H9 (cell line): Measurements from ENCODE around the gene ACOT7. TPM values are rescaled to one million over a fixed set of nuclear protein-coding genes. Genes with fewer than 3 reads are reported as not detected.

Experiments
- DNase-seq: peaks from one replicate; pipeline ENCODE4 v3.0.0-alpha.2; 2017
- H2AFZ ChIP-seq: one replicate; pipeline ENCODE4 v1.6.1; 2013; ENCODE audit warnings: mild to moderate bottlenecking, low read length, control low read depth, moderate library complexity
- H2AK5ac ChIP-seq: 2 replicates; pipeline ENCODE4 v1.6.1; 2013; ENCODE audit warnings: low read length, control low read depth, mixed read lengths; ENCODE audit not compliant: insufficient read length
- H2BK120ac ChIP-seq: one replicate; pipeline ENCODE4 v1.6.1; 2013; ENCODE audit warnings: low read depth, mild to moderate bottlenecking, low read length, control low read depth, inconsistent platforms; ENCODE audit not compliant: poor library complexity, severe bottlenecking
- H2BK12ac ChIP-seq: 2 replicates; pipeline ENCODE4 v1.6.1; 2013; ENCODE audit warnings: low read length, control low read depth, mixed read lengths, low read depth; ENCODE audit not compliant: insufficient read length
- H2BK15ac ChIP-seq: 2 replicates; pipeline ENCODE4 v1.6.1; 2013; ENCODE audit warnings: low read depth, low read length, control low read depth
- H2BK20ac ChIP-seq: one replicate; pipeline ENCODE4 v1.6.1; 2013; ENCODE audit warnings: low read depth, mild to moderate bottlenecking, low read length, control low read depth, inconsistent platforms; ENCODE audit not compliant: poor library complexity, severe bottlenecking
- H2BK5ac ChIP-seq: 2 replicates; pipeline ENCODE4 v1.6.1; 2013; ENCODE audit warnings: low read length, control low read depth, mixed read lengths; ENCODE audit not compliant: insufficient read length
- H3K14ac ChIP-seq: 2 replicates; pipeline ENCODE4 v1.6.1; 2013; ENCODE audit warnings: low read length, control low read depth; ENCODE audit not compliant: insufficient read depth
- H3K18ac ChIP-seq: 2 replicates; pipeline ENCODE4 v1.6.1; 2013; ENCODE audit warnings: low read depth, mild to moderate bottlenecking, mixed read lengths, low read length, control low read depth; ENCODE audit not compliant: insufficient read length
- H3K23ac ChIP-seq: 2 replicates; pipeline ENCODE4 v1.6.1; 2013; ENCODE audit warnings: low read length, control low read depth, mixed read lengths, low read depth; ENCODE audit not compliant: insufficient read length
- H3K23me2 ChIP-seq: 2 replicates; pipeline ENCODE4 v1.6.1; 2013; ENCODE audit warnings: low read depth, mild to moderate bottlenecking, mixed read lengths, low read length, control low read depth; ENCODE audit not compliant: insufficient read length, poor library complexity, severe bottlenecking
- H3K27ac ChIP-seq: 2 replicates; pipeline ENCODE4 v1.5.1; 2013; ENCODE audit warnings: low read length, control low read depth, mixed read lengths, low read depth; ENCODE audit not compliant: insufficient read length
- H3K27me3 ChIP-seq: 2 replicates; pipeline ENCODE4 v1.6.1; 2013; ENCODE audit warnings: low read length, control low read depth, inconsistent platforms; ENCODE audit not compliant: insufficient read depth
- H3K4ac ChIP-seq: 2 replicates; pipeline ENCODE4 v1.6.1; 2013; ENCODE audit warnings: low read depth, mild to moderate bottlenecking, control low read depth, inconsistent platforms, low read length, moderate library complexity
- H3K4me1 ChIP-seq: 2 replicates; pipeline ENCODE4 v1.6.1; 2013; ENCODE audit warnings: low read length, control low read depth, inconsistent platforms; ENCODE audit not compliant: insufficient read depth
- H3K4me2 ChIP-seq: 2 replicates; pipeline ENCODE4 v1.6.1; 2013; ENCODE audit warnings: low read length, control low read depth, mixed read lengths; ENCODE audit not compliant: insufficient read length, insufficient read depth
- H3K56ac ChIP-seq: 2 replicates; pipeline ENCODE4 v1.6.1; 2013; ENCODE audit warnings: low read depth, mild to moderate bottlenecking, mixed read lengths, low read length, control low read depth; ENCODE audit not compliant: insufficient read length
- H3K79me1 ChIP-seq: 2 replicates; pipeline ENCODE4 v1.6.1; 2013; ENCODE audit warnings: low read depth, mild to moderate bottlenecking, moderate library complexity, low read length, control low read depth, inconsistent platforms; ENCODE audit not compliant: insufficient read depth, poor library complexity, severe bottlenecking
- H3K79me2 ChIP-seq: 2 replicates; pipeline ENCODE4 v1.6.1; 2013; ENCODE audit warnings: low read length, control low read depth, inconsistent platforms; ENCODE audit not compliant: insufficient read depth
- H3K9ac ChIP-seq: 2 replicates; pipeline ENCODE4 v1.6.1; 2013; ENCODE audit warnings: low read length, control low read depth, mixed read lengths; ENCODE audit not compliant: insufficient read length; ENCODE audit errors: extremely low read depth
- H3K9me3 ChIP-seq: one replicate; pipeline ENCODE4 v1.6.1; 2013; ENCODE audit warnings: low read depth, low read length, inconsistent platforms; ENCODE audit not compliant: control insufficient read depth
- H3T11ph ChIP-seq: one replicate; pipeline ENCODE4 v1.6.1; 2013; ENCODE audit warnings: mild to moderate bottlenecking, low read length, control low read depth, inconsistent platforms
- H4K20me1 ChIP-seq: one replicate; pipeline ENCODE4 v1.6.1; 2013; ENCODE audit not compliant: control insufficient read depth, insufficient read length, insufficient read depth
- H4K5ac ChIP-seq: 2 replicates; pipeline ENCODE4 v1.6.1; 2013; ENCODE audit warnings: low read depth, mild to moderate bottlenecking, mixed read lengths, low read length, control low read depth; ENCODE audit not compliant: insufficient read length
- H4K8ac ChIP-seq: replicated peaks from 2 replicates; pipeline ENCODE4 v1.6.1; 2013; ENCODE audit warnings: low read length, control low read depth, mixed read lengths, low read depth; ENCODE audit not compliant: insufficient read length
- H4K91ac ChIP-seq: 2 replicates; pipeline ENCODE4 v1.6.1; 2013; ENCODE audit warnings: low read depth, mild to moderate bottlenecking, moderate library complexity, mixed read lengths, low read length, control low read depth; ENCODE audit not compliant: insufficient read length
- H3K27ac Mint-ChIP-seq, 3 experiments: 2 replicates in 2 of 3; 3 replicates in 1 of 3; pipeline ENCODE4 v1.8.0; 2020 to 2021; ENCODE audit warnings: mixed read lengths in 3 of 3, mild to moderate bottlenecking in 1 of 3, moderate library complexity in 1 of 3
- H3K27me3 Mint-ChIP-seq: 2 replicates; pipeline ENCODE4 v1.8.0; 2021; ENCODE audit warnings: low read depth, mild to moderate bottlenecking, moderate library complexity, mixed read lengths
- H3K36me3 Mint-ChIP-seq, 3 experiments: 2 replicates in 2 of 3; 3 replicates in 1 of 3; pipeline ENCODE4 v1.8.0; 2020 to 2021; ENCODE audit warnings: low read depth in 3 of 3, mixed read lengths in 3 of 3; ENCODE audit not compliant: insufficient read depth in 1 of 3
- H3K4me1 Mint-ChIP-seq, 2 experiments: 2 replicates each; pipeline ENCODE4 v1.8.0; 2020; ENCODE audit warnings: mixed read lengths in 2 of 2
- H3K4me3 Mint-ChIP-seq, 2 experiments: 2 replicates in 1 of 2; 3 replicates in 1 of 2; pipeline ENCODE4 v1.8.0; 2020 to 2021; ENCODE audit warnings: mild to moderate bottlenecking in 2 of 2, mixed read lengths in 2 of 2, moderate library complexity in 1 of 2
- H3K9me3 Mint-ChIP-seq, 2 experiments: 2 replicates in 1 of 2; 3 replicates in 1 of 2; pipeline ENCODE4 v1.8.0; 2020; ENCODE audit warnings: mild to moderate bottlenecking in 2 of 2, mixed read lengths in 2 of 2, moderate library complexity in 1 of 2
- CTCF ChIP-seq: fragments of 200-600 bp; sonication (generic); conservative IDR thresholded peaks from 3 replicates; pipeline ENCODE4 v1.8.0; 2021; ENCODE audit warnings: antibody characterized with exemption, mild to moderate bottlenecking
- WGBS: extraction: QIAGEN DNeasy Blood & Tissue Kit; methylation state at CpG from one replicate; pipeline ENCODE4 v1.1.7; 2013; ENCODE audit warnings: missing lambda C conversion rate, low lambda C conversion rate, mixed read lengths; ENCODE audit not compliant: insufficient read length; ENCODE audit errors: extremely low coverage; 5-methylcytosine and 5-hydroxymethylcytosine counted together
- total RNA-seq: library from RNA; stranded (reverse); gene quantifications from 2 replicates; pipeline ENCODE4 v1.2.1, GENCODE V29; 2021

The ACOT7 gene
- total RNA-seq, 1 experiment from 2014 or later: 87.4 TPM

DNA sequence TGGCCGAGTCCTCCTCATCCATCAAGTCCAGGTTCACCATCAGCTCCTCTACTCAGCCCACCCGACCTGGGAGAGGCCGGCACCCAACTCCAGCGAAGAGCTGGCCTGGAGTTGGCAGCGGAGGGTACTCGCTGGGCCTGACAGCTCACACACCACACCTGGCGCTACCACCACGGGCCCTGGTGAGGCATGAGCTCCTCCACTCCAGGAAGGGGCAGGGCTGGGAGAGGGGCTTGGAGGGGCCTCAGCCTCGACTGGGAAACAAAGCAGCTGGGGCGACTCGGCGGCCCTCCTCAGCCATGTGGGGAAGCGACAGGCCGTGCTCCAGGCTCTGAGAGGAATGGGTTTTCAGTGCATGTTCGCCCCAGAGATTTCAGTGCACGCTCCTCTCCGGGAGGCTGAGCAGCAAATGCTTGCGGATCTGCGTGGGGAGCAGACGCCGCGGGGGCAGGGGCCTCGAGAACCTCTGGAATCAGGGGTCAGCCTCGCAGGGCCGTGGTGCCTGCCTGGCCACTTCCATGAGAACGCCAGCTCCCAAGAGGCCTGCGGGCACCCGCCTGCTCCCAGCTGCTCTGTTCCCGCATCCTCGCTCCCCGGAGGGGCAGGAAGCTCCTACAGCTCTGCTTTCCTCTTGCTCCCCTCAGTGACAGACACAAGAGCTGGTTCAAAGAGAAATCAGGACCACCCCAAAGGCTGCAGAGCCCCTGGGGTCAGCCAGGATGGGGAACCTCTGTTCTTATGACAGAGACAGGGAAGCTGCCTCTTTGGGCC, 113.8 kb downstream of the ACOT7 start:
- WGBS: no CpG with 5 or more reads among the region's 31 CpGs
- H3K27me3 ChIP-seq: no peaks in the 10 kb centered on the region

More for the DNA sequence above, 113.8 kb downstream of the ACOT7 start:
- Histone ChIP-seq H3K27ac (no peak overlapping the region), H3K56ac (no peak overlapping the region), H2BK120ac (no peak overlapping the region), H4K5ac (no peak overlapping the region), H3K4ac (no peak overlapping the region), H3K79me1 (no peaks in the 10 kb centered on the region), H2BK20ac (no peak overlapping the region), H2AK5ac (no peak overlapping the region), H3K4me2 (no peak overlapping the region), H2AFZ (no peak overlapping the region), H3T11ph (no peak overlapping the region), H3K14ac (no peak overlapping the region), H2BK12ac (no peak overlapping the region), H4K91ac (no peak overlapping the region), H3K4me1 (no peaks in the 10 kb centered on the region), H3K9ac (no peak overlapping the region), H2BK5ac (no peak overlapping the region), H3K23ac (no peak overlapping the region), H3K18ac (no peak overlapping the region), H3K9me3 (no peaks in the 10 kb centered on the region), H3K79me2 (no peaks in the 10 kb centered on the region), H2BK15ac (no peak overlapping the region), H4K8ac (no peak overlapping the region), H4K20me1 (peaks cover 3% of the 10 kb centered on the region), H3K23me2 (no peaks in the 10 kb centered on the region)
- H3K4me3 Mint-ChIP-seq: no peak overlapping the region
- DNase-seq: no peak
- H3K4me1 Mint-ChIP-seq: peaks cover 14 to 31% of the 10 kb centered on the region in 2 experiments
- H3K27me3 Mint-ChIP-seq: no peaks in the 10 kb centered on the region
- no peak overlapping the region for H3K27ac Mint-ChIP-seq
- H3K9me3 Mint-ChIP-seq: no peaks in the 10 kb centered on the region
- no peak for TF ChIP-seq CTCF
- H3K36me3 Mint-ChIP-seq: peaks cover 5 to 10% (median 7%) of the 10 kb centered on the region in 3 experiments; a peak in 4 of 7 replicates
